NCI-H1417 (cell line): ENCODE measurements around the gene PTGIS.

Source experiments
- DNase-seq, 3 experiments: peaks; one replicate each; lab custom pipeline; 2025; lab: John Stamatoyannopoulos, UW

PTGIS gene

DNA sequence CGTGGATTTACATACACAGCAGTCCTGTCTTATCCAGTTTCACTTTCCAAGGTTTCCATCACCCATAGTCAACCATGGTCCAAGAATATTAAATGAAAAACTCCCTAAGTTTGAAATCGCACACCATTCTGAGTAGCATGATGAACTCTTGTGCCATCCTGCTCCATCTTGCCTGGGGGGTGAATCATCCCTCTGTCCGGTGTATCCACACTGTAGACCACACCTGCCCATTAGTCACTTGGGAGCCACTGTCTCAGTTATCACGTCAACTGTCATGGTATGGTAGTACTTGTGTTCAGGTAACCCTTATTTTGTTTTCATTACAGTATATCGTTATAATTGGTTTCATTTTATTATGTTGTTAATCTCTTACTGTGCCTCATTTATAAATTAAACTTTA is 38.5 kb downstream of the PTGIS start:
- no peak for DNase-seq

DNA sequence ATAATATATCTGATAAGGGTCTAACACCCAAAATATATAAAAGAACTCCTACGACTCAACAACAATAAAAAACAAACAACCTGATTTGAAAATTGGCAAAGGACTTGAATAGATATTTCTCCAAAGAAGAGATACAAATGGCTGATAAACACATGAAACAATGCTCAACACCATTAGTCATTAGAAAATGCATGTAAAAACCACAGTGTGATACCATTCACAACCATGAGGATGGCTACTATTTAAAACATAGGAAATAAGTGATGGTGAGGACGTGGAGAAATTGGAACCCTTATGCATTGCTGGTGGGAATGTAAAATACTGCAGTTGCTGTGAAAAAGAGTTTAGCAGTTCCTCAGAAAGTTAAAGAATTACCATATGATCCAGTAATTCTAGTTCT is 41.4 kb downstream of the PTGIS start:
- no peak for DNase-seq

DNA sequence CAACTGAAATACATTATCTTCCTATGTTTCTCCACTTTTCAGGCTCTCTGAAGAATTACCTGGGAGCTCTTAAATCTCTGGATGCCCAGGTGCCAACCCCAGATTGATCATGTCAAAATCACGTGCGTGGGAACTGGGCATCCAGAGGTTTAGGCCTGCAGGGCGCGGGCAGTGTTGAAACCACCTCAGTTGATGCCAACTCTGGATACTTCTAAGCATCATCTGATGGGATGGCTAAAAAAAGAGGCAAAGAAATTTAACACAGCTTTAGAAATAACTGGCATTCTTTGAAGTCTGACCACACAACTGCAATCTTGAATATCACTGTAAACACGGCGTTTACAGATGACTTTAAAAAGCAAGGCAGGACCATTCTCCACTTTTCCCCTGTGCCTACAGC is 41.9 kb downstream of the PTGIS start:
- DNase-seq, result no peak

DNA sequence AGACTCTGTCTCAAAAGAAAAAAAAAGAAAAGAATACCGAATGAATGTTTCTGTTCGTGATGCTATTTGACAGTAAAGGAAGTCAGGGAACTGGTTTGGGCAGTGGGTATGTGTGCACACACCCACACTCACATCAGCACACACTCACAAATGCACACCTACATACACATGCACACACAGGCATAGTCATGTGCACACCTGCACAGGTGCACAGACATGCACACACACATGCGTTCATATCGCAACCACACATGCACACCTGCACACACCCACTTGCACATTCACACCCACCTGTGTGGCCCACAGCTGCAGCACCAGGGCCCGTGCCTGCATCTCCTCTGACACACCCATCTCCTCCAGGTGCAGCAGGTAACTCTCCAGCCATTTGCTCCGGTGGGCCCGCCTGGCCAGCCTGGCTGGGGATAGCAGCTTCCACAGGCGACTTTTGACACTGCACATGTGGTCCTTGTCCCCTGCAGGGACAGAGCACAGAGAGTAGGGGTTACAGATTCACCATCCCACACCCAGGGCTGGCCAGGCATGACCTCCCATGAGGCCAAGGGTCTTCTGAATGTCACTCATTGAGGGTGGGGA is 44.1 kb downstream of the PTGIS start:
- DNase-seq, result no peak

DNA sequence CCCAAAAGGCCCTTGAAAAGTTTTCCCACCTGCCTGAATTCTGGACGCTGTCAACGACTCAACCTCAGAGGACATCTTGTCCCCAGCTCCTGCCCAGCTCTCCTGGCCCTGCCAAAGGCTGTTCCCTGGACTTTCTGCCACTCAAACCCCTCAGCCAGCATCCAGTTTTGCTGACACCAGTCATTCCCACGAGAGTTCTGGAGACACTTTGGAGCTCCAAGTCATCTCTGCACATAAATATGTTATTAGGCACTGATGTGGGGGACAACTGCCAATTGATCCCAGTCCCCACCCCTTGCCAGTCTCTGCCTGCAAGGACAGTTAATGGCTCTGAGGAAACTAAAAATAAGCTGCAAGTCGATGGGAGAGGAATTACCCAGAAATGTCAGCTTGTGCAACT is 46.6 kb downstream of the PTGIS start:
- DNase-seq, result no peak

DNA sequence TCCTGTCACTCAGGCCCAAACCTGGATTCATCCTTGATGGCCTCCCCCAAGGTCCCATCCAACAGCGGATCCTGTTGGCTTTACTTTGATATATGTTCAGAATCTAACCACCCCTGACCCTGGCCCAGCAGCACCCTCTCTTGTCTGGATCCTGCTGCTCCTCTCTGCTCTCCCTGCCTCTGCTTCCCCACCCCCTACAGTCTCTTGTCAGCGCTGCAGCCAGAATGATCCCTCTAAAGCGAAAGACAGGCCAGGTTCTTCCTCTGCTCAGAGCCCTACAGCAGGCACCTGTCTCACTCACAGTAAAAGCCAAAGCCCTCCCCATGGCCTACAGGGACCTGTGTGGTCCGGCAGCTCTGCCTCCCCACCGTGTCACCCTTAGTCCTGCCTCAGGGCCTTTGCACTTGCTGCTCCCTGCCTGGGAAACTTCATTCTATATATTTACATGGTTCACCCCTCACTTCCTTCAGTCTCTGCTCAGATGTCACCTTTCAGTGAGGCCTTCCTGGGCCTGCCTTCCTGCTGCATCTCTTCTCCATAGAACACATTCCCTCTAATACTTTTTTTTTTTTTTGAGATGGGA is 48.1 kb downstream of the PTGIS start:
- no peak for DNase-seq

DNA sequence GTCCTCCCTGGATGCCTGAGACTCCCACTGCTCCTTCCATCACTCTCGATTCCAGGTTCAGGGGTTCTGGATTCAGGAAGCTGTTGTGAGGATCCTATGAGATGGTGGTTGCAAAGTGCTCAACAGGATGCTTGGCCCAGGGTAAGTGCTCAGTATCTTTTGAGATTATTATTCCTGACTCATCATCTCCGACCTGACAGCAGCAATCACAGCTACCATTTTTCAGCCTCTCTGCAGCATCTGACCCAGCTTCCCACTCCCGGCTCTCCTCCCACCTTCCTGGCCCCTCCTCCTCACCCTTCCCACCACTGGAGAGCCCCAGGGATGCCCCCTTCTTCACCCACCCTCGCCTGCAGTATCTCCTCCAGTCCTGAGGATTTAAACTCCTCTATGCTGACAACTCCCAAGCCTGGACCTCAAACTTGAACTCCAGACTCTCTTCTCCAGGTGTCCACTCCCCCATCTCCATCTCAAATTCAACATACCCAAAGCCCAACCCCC is 48.7 kb downstream of the PTGIS start:
- no peak for DNase-seq

DNA sequence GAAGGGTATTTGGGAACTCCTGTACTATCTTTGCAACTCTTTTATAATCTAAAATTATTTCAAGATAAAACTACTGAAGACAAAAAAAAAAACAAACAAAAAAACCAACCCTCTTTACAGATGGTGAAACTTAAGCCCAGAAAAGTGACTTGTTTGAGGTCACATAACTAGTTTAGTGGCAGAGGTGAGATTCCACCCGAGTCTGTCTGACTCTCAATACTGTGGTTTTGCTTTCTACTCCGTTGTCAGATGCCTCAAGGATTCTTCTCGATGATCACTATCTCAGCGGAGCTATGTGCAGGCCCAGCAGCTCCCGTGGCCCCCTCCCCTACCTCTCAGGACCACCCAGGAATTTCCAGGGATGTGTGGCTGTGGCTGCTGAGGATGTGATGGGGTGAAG is 49.4 kb downstream of the PTGIS start:
- DNase-seq, result no peak

DNA sequence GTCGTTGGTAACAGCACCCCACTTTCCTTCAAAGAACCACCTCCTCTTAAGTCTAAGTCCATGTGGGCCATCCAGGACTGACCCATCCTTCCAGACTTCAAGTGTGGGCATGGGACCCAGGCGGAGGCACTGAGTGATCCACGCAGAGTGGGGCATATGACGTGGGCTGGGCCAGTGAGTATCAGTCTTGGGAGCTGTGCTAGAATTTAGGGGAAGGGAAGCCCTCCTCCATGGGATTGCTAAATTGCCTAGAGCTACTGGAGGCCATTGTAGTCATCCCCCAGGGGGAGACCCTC is 50.2 kb downstream of the PTGIS start:
- DNase-seq, result no peak

DNA sequence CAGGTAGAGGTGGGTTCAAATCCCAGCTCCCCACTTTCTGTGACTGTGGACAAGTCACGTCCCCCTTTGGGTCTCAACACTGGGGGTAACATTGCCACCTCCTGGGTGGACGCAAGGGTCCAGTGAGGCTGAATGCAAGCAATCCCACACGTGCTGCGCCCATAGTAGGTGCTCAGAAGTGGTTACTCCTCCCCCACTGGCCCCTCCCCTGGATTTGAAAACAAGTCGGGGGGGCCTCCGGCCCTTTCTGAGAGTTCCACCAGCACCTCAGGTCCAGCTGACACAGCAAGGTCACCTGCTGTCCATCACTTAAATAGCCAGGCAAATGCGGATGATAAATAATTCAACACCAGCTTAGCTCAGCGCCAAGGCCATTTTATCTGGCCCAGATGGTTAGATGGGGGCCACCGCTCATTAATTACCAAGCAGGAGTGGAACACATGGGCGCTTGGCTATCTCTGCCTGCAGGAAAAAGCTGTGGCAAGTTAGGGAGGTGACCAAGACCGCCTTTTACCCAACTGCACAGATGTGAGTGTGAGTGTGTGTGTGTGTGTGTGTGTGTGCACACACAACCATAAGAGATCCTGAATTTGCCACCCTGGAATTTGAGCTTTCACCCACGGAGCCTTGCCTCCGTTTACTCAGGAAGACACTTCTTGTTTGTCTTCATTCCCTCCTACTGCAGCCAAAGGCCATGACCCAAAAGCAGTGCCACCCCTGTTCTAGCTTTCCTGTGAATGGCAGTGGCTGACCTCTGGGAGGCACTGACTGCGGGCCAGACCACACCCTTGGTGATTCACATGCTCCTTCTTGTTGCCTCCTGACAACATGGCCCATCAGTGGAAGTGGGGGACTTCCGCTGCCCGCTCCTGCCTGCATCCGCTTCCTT is 50.8 kb downstream of the PTGIS start:
- DNase-seq, result no peak

DNA sequence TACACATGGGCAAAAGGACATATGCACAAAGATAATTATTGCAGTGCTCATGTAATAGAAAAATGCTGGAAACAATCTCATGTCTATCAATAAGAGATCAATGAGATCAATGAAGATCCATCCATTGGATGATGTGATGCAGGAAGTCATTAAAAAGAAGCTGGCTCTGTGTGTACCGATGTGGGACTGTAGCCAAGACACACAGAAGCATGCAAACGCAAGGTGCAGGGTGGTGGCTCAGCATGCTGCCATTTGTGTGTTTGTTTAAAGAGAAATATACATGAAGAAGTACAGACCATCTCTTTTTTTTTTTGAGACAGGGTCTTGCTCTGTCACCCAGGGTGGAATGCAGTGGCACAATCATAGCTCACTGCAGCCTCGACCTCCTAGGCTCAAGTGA is 52.4 kb downstream of the PTGIS start:
- peak in 2 of 3 experiments; percentile 38 to 69 for DNase-seq

DNA sequence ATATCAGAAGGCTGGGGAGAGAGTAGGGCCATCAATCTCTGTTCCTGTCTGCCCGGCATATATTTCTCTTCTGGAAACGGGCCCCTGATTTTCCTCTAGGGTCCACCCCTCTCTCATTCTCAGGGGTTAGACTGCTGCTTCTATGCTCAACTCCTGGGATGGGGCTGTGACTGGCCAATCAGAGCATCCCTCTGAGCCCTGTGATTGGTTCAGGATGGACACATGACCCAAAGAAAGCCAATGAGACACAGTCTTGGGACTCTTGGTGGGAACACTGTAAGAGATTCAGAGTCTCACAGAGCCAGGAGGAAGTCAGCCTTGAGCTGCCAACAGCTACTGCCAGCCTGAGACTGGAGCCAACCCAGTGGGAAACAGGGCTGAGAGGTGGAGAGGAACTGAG is 54.4 kb downstream of the PTGIS start:
- DNase-seq, result no peak

DNA sequence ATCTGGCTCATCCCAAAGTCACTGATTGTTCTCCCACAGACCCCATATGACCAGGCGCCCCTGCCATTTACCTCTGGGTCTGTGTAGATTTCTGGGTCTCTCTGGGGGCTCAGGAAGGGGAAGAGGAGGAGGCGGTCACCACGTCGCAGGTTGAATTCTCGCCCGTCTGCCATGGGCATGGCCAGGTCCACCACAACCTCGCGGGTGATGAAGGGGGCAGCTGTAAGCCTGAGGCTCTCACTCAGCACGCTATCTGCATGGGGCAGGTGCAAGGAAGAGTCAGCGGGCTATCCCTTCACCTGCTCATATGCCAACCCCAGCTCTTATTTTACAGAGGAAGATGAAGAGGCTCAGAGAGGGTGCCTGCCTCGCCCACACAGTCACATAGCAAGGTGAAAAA is 54.9 kb downstream of the PTGIS start:
- no peak for DNase-seq

DNA sequence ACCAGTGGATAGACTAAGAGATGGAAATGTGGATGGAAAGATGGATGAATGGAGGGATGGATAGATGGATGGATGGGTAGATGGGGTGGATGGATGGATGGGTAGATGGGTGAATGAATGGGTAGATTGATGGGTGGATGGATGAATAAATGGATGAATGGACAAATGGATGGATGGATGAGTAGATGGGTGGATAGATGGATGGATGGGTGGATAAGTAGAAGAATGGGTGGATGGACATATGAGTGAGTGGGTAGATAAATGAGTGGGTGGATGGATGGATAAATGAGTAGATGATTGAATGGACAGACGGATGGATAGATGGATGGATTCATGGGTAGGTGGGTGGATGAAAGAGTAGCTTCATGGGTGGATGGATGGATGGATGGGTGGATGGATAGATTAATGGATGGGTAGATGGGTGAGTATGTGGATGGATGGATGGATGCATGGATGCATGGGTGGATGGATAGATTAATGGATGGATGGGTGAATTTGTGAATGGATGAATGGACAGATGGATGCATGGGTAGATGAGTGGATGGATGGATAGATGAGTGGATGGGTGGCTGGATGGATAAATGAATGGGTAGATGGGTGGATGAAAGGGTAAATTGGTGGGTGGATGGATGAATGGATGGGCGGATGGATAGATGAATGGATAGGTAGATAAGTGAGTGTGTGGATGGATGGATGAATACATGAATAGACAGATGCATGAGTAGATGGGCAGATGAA is 56.0 kb downstream of the PTGIS start:
- DNase-seq, result no peak

DNA sequence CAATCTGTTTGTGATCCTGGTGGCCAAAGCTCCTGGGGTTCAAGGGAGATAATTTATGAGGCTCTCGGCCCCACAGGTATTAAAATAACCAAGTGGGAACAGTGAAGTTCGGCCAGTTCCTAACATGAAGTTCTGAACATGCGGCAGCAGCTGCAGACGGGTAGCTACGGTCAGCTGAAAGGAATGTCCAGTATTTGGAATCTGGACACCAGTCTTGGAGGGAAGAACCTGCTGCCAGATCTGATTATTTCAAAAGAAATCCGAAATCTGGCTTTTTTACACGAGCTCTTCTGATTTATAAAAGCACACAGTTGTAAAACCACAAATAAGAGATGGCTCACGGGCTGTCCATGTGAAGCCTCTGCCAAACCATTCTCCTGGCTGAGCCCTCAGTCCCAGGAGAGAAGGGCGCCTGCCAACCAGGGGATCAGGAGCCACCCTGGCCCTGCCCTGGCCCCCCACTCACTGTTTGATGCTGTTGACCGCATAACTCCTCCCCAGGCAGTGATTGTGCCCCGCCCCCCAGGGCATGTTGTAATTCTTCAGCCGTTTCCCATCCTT is 57.3 kb downstream of the PTGIS start:
- no peak for DNase-seq

DNA sequence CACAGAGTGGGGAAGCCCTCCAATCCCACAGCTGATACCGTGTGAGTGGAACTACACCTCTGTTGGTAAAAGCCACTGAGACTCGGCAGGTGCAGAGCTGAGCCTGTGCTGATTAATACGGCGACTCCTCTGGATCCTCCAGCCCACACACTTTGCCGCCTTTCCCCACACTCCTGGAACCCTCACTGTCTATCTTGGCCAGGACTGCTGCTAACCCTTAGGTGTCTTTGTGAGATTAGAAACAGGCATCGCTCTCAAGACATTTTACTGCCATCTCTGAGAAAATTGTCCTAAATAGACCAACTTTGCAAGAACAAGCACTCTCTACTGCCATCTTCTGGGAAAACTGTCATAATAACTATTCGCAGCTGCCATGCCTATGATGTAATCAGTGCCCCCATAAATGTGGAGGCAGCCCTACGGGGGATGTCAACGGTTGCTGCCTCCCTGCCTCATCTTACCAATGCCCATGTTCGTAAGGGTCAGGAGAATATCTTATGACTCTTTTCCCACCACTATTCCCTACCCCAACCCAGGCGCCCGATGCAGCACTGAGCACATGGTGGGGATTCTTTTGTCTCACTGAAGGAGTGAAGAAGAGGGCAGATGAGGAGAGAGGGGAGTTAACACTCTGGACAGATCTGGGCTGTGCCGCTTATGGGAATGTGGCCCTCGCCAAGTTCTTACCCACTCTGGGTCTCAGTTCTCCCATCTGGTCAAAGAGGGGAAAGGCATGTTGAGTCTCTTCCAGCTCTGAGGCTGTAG is 59.3 kb downstream of the PTGIS start:
- peak; percentile 55 to 79 (median 66) for DNase-seq

DNA sequence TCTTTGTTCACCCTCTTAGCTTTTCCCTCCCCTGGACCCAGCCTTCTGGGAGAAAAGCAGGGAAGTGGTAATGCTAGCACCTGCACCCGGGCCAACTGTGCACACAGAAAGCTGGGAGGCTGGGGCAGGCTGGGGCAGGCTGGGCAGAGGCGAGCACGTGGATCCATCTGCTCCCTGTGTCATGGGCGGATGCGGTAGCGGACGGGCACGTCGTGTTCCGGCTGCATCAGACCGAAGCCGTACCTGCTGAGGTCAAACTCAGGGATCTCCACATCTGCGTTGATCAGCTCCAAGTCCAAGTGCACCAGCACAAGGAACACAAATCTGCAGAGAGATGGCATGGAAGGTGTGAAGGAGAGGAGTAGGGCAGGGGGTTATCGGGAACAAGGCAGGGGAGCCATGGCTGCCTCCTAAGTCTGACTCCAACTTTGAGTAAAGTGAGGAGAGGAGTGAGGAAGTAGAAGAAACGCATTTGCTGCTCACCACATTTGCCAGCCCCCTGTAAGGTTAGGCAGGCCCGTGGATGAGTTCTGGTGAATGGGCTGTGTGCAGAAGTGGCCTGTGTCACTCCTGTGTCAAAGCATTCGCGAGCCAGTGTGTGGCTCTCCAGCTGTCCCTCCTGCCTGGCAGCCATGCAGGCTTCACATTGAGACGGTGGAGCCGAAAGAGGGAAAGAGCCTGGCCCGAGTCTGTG is 60.0 kb downstream of the PTGIS start:
- peak in 2 of 3 experiments; percentile 67 for DNase-seq

DNA sequence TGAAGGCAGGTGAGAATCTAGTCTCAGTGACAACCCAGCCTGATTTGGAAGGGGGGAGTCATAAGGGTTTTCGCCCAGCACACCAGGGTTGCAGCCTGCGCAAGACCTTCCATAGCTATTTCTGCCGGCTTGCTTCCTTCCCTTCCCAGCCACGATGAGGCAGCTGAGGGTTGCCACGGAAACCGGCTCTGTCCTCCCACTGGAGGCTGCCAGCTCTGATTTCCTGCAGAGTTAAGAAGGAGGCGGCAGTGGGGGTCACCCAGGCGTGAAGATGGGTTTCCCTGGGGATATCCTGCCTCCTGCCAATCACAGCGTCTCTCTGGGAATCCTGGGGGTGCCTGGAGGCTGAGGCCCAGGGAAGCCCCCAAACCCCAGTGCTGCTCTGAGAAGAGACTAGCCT is 62.4 kb downstream of the PTGIS start:
- peak; percentile 72 to 92 (median 75) for DNase-seq

DNA sequence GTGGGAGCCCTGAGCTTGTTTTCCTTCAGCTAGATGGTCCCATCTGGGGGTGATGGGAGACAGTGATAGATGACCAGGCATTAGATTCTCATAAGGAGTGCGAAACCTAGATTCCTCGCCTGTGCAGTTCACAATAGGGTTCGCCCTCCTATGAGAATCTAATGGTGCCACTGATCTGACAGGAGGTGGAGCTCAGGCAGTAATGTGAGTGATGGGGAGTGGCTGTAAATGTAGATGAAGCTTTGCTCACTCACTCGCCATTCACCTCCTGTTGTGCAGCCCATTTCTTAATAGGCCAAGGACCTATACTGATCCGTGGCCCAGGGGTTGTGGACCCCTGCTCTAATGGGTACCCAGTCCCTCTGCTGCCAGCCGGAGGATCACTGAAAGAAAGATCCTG is 64.8 kb downstream of the PTGIS start:
- peak in 2 of 3 experiments; percentile 4 to 28 for DNase-seq

DNA sequence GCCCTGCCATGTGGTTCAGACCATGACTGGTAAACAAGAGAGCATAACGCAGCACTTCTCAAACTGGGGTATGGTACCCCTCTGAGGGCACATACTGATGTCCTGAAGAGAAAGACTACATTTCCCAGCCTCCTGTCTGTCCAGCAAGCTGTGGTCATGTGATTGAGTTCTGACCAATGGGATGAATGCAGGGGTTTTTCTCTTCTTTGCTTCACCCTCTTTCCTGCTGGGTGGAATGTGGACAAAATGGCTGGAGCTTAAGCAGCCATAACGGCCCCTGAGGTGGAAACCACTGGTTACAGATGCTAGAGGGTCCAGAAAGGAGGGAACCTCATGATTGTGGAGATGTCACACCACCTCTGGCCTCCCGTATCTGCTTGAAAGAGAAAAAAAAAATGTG is 66.0 kb downstream of the PTGIS start:
- DNase-seq, result peak in 1 of 3 experiments; percentile 17

DNA sequence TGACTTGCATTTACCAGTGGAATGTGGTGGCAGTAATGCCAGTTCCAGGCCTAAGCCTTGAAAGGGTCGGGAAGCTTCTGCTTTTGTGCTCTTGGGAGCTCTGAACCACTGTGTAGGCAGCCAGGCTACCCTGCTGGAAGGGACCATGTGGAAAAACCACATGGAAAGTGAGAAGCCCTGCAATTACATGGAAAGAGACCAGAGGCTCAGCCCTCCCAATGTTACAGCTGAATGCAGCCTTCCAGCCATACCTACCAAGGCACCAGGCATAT is 70.6 kb downstream of the PTGIS start:
- no peak for DNase-seq
